ENCODE results near the gene PTPRR. TPM values are rescaled to one million over a fixed set of nuclear protein-coding genes. Genes with fewer than 3 reads are reported as not detected.

PTPRR gene
- total RNA-seq, 1 donor from 2014 or later, result 1.4 TPM

- no peak for TF ChIP-seq CTCF (IDR thresholded peaks at IDR 0.05)
- no peaks in the 10 kb centered on the region for H3K27me3 ChIP-seq (ENCODE audit: low read depth)
- intact Hi-C loops (cut with DNase I), result no loop called here
- no peak overlapping the region for H3K4me3 ChIP-seq
- H3K27ac ChIP-seq, result no peak overlapping the region
- no peak for ATAC-seq
- no peaks in the 10 kb centered on the region for H3K36me3 ChIP-seq
- no peaks in the 10 kb centered on the region for H3K4me1 ChIP-seq
- H3K9me3 ChIP-seq, result no peaks in the 10 kb centered on the region
- no peak for DNase-seq
Observed at GRCh38 chr12:70948236-70948975, 27.9 kb upstream of the PTPRR start.

DNA sequence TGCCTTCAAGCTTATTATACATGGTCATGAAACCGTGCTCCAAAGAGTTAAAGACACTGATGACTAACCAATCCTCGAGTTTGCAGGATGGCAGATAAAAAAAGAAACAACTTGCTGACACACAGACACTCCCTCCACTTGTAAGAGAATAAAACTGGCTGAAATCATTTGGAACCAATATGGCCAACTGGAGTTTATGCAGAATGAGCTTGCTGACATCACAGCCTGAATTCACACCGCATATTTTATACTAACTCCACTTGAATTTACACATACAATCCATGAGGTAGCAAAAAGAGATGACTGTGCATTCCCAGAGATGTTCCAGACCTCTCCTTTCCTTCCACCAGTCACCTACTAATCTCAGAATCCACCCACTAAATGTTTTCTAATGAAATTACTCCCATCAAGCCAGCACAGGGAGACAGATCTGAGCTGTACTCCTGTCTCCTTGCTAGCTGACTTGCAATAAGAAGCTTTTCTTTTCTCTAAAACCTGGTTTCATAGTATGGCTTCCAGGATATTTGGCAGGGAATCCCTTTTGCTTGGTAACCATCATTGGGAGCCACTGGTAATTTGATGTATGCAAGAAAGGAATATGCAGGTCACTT is 15.8 kb upstream of the PTPRR start:
- intact Hi-C loops (cut with DNase I), result no loop called here
- DNase-seq (no peak), ATAC-seq (no peak)
- Histone ChIP-seq H3K4me3 (no peak overlapping the region), H3K9me3 (no peaks in the 10 kb centered on the region), H3K27ac (no peak overlapping the region), H3K4me1 (no peaks in the 10 kb centered on the region), H3K36me3 (no peaks in the 10 kb centered on the region), H3K27me3 (ENCODE audit: low read depth) (no peaks in the 10 kb centered on the region)
- no peak for TF ChIP-seq CTCF (IDR thresholded peaks at IDR 0.05)

DNA sequence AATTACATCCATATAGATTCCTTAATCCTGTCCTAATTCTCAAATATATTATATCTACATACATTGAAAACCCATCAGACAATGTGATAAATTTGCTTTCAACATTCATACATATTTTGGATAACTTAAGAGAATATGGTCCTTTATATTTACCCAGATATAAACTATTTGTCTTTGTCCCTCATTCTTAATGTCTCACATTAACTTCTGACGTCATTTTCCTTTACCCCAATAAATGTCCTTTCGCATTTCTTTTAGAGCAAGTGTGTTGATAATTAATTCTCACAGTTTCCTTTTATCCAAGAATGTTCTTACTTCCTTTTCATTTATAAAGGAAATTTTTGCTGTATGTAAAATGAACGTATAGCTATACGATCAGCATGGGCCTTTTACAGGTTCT is 12.6 kb upstream of the PTPRR start:
- Histone ChIP-seq H3K27me3 (ENCODE audit: low read depth) (no peaks in the 10 kb centered on the region), H3K36me3 (no peaks in the 10 kb centered on the region), H3K27ac (no peak overlapping the region), H3K4me3 (no peak overlapping the region), H3K4me1 (no peaks in the 10 kb centered on the region), H3K9me3 (no peaks in the 10 kb centered on the region)
- intact Hi-C loops (cut with DNase I), result no loop called here
- DNase-seq (no peak), ATAC-seq (no peak)
- no peak for TF ChIP-seq CTCF (IDR thresholded peaks at IDR 0.05)

DNA sequence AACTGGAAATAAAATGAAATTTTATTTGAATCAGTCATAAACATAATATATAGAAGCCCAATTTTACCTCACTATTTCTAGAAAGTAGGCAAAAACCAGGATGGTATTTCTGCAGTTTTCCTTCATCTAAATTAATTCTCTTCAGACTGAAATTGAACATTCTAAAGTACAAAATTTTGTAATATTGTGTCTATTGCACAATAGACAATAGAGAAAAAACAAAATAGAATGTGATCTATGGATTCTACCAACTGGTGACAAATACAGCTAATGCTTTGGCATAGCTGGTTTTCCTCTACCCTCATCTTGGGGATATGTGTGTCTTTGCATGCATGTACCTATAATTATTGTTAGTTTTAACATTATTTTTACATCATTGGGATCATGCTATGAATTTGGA is 8.5 kb upstream of the PTPRR start:
- Histone ChIP-seq H3K4me3 (no peak overlapping the region), H3K36me3 (no peaks in the 10 kb centered on the region), H3K9me3 (no peaks in the 10 kb centered on the region), H3K4me1 (no peaks in the 10 kb centered on the region), H3K27me3 (ENCODE audit: low read depth) (no peaks in the 10 kb centered on the region), H3K27ac (no peak overlapping the region)
- DNase-seq (no peak), ATAC-seq (no peak)
- intact Hi-C loops (cut with DNase I), result no loop called here
- no peak for TF ChIP-seq CTCF (IDR thresholded peaks at IDR 0.05)

DNA sequence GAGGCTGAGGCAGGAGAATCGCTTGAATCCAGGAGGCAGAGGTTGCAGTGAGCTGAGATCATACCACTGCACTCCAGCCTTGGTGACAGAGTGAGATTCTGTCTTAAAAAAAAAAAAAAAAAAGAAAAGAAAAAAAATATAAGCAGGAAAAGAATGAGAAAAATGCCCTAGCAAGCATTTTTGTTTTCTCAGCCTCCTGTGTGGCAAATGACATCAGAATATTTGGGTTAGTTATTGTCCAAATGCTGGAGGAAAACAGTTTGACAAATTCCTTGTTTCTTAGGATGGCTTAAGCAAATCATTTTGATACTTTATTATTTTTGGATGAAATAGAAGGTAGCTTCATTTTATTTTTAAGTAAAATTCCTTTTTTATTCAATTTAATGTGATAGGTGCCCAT is 7.5 kb upstream of the PTPRR start:
- no peaks in the 10 kb centered on the region for H3K9me3 ChIP-seq
- intact Hi-C loops (cut with DNase I), result no loop called here
- no peak for TF ChIP-seq CTCF (IDR thresholded peaks at IDR 0.05)
- DNase-seq (no peak), ATAC-seq (no peak)
- H3K27ac ChIP-seq, result no peak overlapping the region
- no peaks in the 10 kb centered on the region for H3K4me1 ChIP-seq
- H3K4me3 ChIP-seq, result no peak overlapping the region
- no peaks in the 10 kb centered on the region for H3K36me3 ChIP-seq
- H3K27me3 ChIP-seq (ENCODE audit: low read depth), result no peaks in the 10 kb centered on the region
